Heart left ventricle (tissue), 13 donors: ENCODE measurements around the gene CDT1.

Experiments
- POLR2A ChIP-seq, 2 donors: fragments of 450-650 bp; IDR thresholded peaks; one replicate each; pipeline ENCODE4 v1.6.1; 2017; ENCODE audit warnings: antibody characterized with exemption in 2 of 2, mild to moderate bottlenecking in 2 of 2, moderate library complexity in 2 of 2
- TF ChIP-seq, protein P1 (sequence below), 12 donors: fragments of 200-600 bp; sonication (generic) in 4 of 12; IDR thresholded peaks; one replicate each; pipeline versions ENCODE4 v1.5.0 to v1.8.0; 2018 to 2022; ENCODE audit warnings: antibody characterized with exemption in 12 of 12, mild to moderate bottlenecking in 5 of 12
- donor health status: ischemic (EF 13 %, LVEDD 7.1; RV severe dilation, severe dysfunction).
- donor health status: DM: no; HTN: yes; CAD: no.
- donor health status: DM: no; HTN: no; CAD: no.
- donor health status: ischemic (EF 25% LVEDD 6.9; RV normal size, moderate dysfunction).
- donor health status: ischemic (EF 25% LVEDD 5.7; RV mildly dilated, moderate dysfunction).
- donor health status: ischemic (EF 35%, LVEDD 5.7; RV mildly dilated, moderate dysfunction).
- donor health status: nonischemic (EF 11% LVEDD 7.7; RV severe dilation, severe dysfunction).
- donor health status: DM: yes; HTN: yes; CAD: no.
- donor health status: PGD.
- donor health status: ischemic (EF 29% LVEDD 5.4; RV normal size, mild dysfunction).
- donor health status: nonischemic (EF 23%, LVEDD 6.1; RV moderate dilation, normal function).

DNA sequence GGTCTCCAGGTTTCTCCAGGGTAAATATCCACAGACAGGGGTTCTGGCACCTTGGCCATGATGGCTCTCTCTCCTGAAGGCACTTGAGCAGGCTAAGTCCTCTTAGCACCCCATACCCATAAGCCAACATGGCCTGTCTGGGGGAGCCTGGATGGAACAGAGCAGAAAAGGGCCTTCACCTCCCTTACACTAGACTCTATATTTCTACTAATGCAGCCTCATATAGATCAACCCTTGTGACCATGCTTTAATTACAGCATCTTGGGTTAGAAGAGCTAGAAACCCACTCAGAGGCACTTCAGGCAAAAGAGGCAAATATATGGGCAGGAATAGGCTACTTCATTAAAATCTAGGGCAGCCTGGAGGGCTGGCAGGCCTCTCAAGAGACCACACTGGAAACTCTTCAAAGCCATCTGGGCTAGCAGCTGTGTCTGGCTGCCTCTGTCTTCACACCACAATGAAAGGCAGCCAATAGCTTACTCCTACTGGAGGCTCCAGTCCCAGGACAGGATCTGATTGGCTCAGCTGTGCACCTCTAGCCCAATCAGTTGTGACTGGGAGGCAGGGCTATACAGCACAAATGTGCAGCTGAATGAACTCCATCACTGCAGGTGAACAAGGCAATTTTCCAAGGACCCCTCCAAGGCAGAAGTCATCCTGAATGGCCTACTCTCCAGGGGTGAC, 4.7 kb upstream of the CDT1 start:
- TF ChIP-seq, protein P1, sequence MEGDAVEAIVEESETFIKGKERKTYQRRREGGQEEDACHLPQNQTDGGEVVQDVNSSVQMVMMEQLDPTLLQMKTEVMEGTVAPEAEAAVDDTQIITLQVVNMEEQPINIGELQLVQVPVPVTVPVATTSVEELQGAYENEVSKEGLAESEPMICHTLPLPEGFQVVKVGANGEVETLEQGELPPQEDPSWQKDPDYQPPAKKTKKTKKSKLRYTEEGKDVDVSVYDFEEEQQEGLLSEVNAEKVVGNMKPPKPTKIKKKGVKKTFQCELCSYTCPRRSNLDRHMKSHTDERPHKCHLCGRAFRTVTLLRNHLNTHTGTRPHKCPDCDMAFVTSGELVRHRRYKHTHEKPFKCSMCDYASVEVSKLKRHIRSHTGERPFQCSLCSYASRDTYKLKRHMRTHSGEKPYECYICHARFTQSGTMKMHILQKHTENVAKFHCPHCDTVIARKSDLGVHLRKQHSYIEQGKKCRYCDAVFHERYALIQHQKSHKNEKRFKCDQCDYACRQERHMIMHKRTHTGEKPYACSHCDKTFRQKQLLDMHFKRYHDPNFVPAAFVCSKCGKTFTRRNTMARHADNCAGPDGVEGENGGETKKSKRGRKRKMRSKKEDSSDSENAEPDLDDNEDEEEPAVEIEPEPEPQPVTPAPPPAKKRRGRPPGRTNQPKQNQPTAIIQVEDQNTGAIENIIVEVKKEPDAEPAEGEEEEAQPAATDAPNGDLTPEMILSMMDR (IDR thresholded peaks at IDR 0.05) = no peak
- TF ChIP-seq POLR2A (IDR thresholded peaks at IDR 0.05) = no peak
